ENCODE results near the gene LHFPL3. TPM values are rescaled to one million over a fixed set of nuclear protein-coding genes. Genes with fewer than 3 reads are reported as not detected.

LHFPL3 gene
- polyA plus RNA-seq, 1 experiment: not detected

GRCh38 chr7:104652865-104653264 lies 324.5 kb downstream of the LHFPL3 start:
- H3K4me3 ChIP-seq (ENCODE audit: low read depth, low read length): no peak overlapping the region
- ChIA-PET POLR2A (no interaction called here), CTCF (interaction anchor here (1.0 kb wide), 1 partner anchor 9 kb away, joined by 4 read pairs; no protein-coding TSS in a partner anchor)
- no peaks in the 10 kb centered on the region for H3K36me3 ChIP-seq (ENCODE audit: control insufficient read depth, insufficient read depth, low read length)
- no peak for TF ChIP-seq CTCF (IDR thresholded peaks at IDR 0.05; ENCODE audit: insufficient read depth, low read depth, low read length)
- H3K27me3 ChIP-seq (ENCODE audit: control insufficient read depth, insufficient read depth, low read length): no peaks in the 10 kb centered on the region
- no peak for DNase-seq (ENCODE audit: low read depth)

GRCh38 chr7:104653825-104654401 lies 325.5 kb downstream of the LHFPL3 start:
- Histone ChIP-seq H3K27me3 (ENCODE audit: control insufficient read depth, insufficient read depth, low read length) (no peaks in the 10 kb centered on the region), H3K4me3 (ENCODE audit: low read depth, low read length) (no peak overlapping the region), H3K36me3 (ENCODE audit: control insufficient read depth, insufficient read depth, low read length) (no peaks in the 10 kb centered on the region)
- ChIA-PET POLR2A (no interaction called here), CTCF (interaction anchor here (1.0 to 1.1 kb wide), 2 partner anchors 9 to 10 kb away, joined by 3 to 4 read pairs; no protein-coding TSS in a partner anchor)
- no peak for DNase-seq (ENCODE audit: low read depth)
- no peak for TF ChIP-seq CTCF (IDR thresholded peaks at IDR 0.05; ENCODE audit: insufficient read depth, low read depth, low read length)

- POLR2A ChIA-PET: no interaction called here
- Histone ChIP-seq H3K4me3 (ENCODE audit: low read depth, low read length) (no peak overlapping the region), H3K27me3 (ENCODE audit: control insufficient read depth, insufficient read depth, low read length) (no peaks in the 10 kb centered on the region), H3K36me3 (ENCODE audit: control insufficient read depth, insufficient read depth, low read length) (no peaks in the 10 kb centered on the region)
- CTCF ChIA-PET: interaction anchor here (2.2 kb wide), 1 partner anchor 14 kb away, joined by 7 read pairs; no protein-coding TSS in a partner anchor
- no peak for DNase-seq (ENCODE audit: low read depth)
- no peak for TF ChIP-seq CTCF (IDR thresholded peaks at IDR 0.05; ENCODE audit: insufficient read depth, low read depth, low read length)
These were observed 327.2 kb downstream of the LHFPL3 start for GRCh38 chr7:104655592-104655991.

GRCh38 chr7:104656467-104656866 lies 328.1 kb downstream of the LHFPL3 start:
- CTCF ChIA-PET: interaction anchor here (2.2 kb wide), 1 partner anchor 14 kb away, joined by 7 read pairs; no protein-coding TSS in a partner anchor

GRCh38 chr7:104657134-104657533 lies 328.7 kb downstream of the LHFPL3 start:
- no peaks in the 10 kb centered on the region for H3K36me3 ChIP-seq (ENCODE audit: control insufficient read depth, insufficient read depth, low read length)

More at GRCh38 chr7:104656467-104656866, 328.1 kb downstream of the LHFPL3 start:
- TF ChIP-seq CTCF (IDR thresholded peaks at IDR 0.05; ENCODE audit: insufficient read depth, low read depth, low read length): no peak
- no peaks in the 10 kb centered on the region for H3K36me3 ChIP-seq (ENCODE audit: control insufficient read depth, insufficient read depth, low read length)
- no peak for DNase-seq (ENCODE audit: low read depth)
- POLR2A ChIA-PET: no interaction called here
- H3K4me3 ChIP-seq (ENCODE audit: low read depth, low read length): no peak overlapping the region
- H3K27me3 ChIP-seq (ENCODE audit: control insufficient read depth, insufficient read depth, low read length): no peaks in the 10 kb centered on the region

More at GRCh38 chr7:104657134-104657533, 328.7 kb downstream of the LHFPL3 start:
- no peaks in the 10 kb centered on the region for H3K27me3 ChIP-seq (ENCODE audit: control insufficient read depth, insufficient read depth, low read length)
- TF ChIP-seq CTCF (IDR thresholded peaks at IDR 0.05; ENCODE audit: insufficient read depth, low read depth, low read length): no peak
- no peak overlapping the region for H3K4me3 ChIP-seq (ENCODE audit: low read depth, low read length)
- ChIA-PET CTCF (interaction anchor here (2.2 kb wide), 1 partner anchor 15 kb away, joined by 7 read pairs; no protein-coding TSS in a partner anchor), POLR2A (no interaction called here)
- no peak for DNase-seq (ENCODE audit: low read depth)
